NCI-H2196 treated with DMSO at 0.1 percent for 48 hours (cell line): ENCODE results near the gene ADAMTS18.

Experiments
- DNase-seq: peaks from one replicate; lab custom pipeline; 2025; ENCODE audit not compliant: unreplicated experiment; lab: John Stamatoyannopoulos, UW

Gene ADAMTS18

DNA sequence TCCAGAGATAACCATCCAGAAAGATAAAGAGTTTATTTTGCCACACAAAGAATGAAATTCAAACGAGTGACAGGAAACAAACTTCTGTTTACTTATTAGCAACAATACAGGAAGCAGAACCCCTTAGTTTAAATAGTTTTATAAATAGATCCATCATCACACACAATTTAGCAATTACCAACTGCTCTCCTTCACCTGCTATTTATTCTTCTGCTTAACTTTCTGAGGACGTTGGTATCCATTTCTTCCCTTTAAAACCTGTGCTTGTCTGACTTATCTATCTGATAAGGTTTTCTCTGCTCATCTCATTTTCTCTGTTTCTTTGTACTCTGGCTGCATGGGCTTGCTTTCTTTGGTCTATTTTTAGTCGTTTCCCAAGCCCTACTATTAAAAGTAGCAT lies 4.3 kb upstream of the ADAMTS18 start:
- no peak for DNase-seq

DNA sequence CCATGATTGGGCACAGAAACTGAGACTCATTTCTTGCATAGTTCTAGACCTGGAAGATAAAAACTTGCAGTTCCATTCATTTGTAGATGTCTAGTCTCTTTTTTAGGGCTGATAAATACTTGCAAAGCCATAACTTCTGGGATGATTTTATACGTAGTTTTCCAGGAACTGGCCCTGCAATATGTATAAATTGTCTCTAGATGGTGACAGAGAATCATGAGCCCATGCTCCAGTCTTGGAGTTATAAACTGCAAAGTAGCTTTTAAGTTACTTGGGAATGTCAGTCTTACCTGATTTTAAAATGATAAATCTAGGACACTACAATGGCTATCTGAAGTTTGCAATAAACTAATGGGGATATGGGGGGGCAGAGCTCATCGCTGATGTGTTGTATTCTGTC lies 3.0 kb upstream of the ADAMTS18 start:
- DNase-seq: no peak

DNA sequence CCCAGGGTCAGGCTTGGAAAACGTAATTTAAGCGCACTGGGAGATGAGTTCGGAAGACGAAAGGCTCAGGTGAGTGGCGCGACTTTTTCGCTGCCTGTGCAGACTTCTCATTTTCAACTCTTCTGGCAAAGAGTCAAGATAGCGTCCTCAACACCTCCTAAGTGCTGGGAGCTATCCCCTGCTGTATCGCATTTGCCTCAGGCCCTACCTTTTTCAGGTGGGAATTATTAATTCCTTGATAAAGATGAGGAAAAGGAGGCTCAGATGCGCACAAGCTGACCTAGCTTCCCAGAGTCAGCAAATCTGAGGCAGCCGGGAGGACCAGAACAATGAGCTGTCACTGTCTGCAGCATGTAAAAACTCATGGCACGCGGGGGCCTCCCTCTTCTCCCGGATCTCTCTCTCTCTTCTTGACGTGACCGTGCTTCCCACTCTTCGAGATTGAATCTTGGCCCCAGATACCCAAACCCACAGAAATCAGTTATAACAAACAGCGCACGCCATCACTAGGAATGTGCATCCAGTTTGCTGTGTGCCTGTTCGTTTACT lies 512 bp upstream of the ADAMTS18 start:
- no peak for DNase-seq

DNA sequence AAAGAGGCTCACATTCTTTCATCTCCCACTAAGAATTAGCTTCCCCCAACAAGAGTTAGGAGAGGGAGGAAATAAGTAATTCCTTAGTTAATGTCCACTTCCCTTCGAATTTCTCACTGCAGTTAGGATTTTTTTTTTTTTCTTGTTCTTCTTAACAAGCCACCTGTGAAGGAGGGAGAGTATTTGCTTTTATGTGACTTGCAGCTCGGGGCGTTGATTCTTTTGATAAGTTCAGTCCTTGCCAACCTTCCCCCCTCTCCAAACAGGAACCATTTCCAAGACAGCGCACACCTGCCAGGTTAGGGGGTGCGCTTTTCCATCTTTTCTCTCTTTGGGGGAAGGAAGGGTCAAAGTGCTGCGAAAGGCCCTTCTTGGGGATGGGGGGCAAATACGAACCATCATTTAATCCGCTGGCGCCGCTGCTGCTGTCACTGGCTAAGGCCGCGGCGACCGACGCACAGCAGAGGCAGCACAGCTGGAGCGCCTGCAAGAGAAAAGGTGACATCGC lies 758 bp downstream of the ADAMTS18 start:
- no peak for DNase-seq

DNA sequence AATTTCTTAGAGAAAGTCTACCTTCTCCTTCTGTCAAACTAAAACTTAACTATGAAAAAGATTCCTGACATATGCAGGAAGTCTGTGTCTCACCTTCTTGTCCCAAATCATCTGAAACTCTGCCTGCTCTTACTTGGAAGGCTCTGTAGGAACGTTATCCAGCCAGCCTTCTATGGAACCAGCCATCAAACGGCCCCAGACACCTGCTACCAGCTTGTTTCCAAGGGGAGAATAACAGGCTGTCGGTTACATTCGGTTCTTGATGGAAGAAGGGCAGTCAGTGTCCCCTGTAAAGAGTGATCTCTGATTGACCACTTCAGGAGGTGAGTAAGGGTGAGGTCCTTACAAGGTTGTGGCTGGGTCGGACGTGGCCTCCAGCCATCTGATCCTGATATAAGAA lies 1.7 kb downstream of the ADAMTS18 start:
- no peak for DNase-seq

DNA sequence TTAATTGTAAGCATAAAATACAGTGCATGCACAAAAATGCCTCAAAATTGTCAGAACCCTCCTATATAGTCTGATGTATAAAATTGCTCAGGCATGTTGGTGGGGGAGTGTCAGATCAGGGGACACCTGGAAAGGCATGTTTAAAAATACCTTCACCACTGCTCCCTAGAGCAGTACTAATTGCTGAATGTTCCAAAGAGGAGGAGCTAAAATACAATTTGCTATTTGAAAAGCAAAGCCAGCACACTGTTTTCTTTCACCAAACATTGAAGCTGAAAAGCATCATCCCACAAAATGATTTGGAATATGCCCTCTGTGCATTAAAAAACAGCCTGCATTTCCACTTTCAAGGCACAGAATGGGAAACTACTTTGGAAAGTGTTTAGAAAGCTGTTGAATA lies 2.6 kb downstream of the ADAMTS18 start:
- no peak for DNase-seq

DNA sequence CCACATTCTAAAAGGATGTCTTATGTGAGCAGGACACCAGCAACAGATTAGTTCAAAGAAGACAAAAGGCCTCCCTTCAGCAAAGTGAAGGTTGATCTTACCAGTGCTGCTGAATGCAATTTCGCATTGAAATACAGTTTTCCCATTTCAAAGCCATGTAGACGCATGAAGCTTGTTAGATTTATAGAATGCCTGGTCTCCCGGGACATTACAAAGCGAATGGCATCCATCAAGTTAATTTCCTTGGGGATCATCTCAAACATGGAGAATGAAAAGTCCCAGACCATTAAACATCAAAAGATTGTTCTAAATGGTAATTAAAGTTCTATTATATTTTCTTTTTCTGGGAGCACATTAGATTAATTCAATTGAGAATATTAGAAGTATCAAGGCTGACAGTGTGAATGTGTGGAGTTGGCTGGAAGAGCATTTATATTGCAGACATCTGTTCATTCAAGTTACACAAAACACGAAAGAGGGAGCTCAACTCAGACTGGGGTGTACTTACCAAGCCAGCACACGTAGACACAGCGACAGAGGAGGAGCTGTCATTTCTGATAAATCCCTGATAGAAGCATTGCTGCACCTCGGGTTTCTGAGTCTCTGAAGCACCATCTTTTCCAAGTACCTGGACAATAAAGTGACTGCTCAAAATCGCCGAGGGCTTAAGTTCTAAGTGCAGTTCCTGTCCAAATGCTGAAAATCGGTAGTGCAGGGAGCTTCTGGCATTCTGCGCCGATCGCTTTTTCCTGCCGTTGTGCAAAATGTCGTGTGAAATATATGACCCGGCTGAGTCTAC lies 3.8 kb downstream of the ADAMTS18 start:
- DNase-seq: no peak

DNA sequence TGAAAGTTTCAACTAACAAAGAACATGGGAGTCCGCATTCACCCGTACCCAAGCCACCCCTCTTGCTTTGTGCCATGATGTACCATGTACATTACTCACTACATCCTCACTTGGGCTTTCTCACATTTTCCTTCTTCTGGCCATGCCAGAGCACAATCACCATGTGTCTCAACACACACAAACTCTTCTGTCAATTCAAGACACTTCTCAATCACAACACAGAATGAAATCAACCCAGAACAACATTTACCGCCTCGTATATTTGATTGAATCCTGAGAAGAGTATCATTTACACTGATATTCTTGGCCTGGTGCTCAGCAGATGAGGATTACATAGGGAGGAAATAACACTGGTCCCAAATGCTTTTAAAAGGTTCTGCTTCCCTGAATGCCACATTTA lies 4.5 kb downstream of the ADAMTS18 start:
- no peak for DNase-seq

DNA sequence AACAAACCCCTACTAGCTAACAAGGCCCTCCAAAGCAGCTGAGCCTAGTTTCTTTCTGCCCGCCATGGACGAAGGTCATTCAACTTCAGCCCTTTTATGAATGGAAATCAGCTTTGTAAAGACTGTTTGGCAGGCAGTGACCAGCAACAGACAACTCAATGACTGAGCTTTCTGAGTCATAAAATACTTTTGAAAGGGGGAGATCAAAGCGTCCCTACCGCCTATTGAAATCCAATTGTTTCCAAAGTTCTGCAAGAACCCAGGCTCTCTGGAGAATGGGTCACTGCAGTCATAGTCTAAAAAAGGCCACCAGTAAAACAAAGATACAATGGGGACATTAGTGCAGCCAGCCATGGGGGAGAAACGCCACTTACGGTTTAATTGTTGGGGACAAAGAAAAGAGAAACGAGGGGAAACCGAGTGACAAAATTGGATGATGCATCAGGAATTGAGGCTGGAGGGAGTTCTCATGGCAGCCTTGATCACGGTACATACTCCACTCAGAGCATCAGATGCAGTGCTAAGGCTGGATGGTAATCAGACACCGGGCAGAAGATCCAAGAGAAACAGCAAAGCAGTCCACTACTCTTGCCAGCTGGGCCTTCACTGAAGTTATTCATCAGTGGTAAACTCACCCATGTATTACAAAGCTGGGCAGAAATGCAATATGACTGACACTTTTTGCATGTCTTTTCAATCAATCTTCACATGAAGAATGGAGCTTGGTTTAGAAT lies 9.8 kb downstream of the ADAMTS18 start:
- DNase-seq: no peak

DNA sequence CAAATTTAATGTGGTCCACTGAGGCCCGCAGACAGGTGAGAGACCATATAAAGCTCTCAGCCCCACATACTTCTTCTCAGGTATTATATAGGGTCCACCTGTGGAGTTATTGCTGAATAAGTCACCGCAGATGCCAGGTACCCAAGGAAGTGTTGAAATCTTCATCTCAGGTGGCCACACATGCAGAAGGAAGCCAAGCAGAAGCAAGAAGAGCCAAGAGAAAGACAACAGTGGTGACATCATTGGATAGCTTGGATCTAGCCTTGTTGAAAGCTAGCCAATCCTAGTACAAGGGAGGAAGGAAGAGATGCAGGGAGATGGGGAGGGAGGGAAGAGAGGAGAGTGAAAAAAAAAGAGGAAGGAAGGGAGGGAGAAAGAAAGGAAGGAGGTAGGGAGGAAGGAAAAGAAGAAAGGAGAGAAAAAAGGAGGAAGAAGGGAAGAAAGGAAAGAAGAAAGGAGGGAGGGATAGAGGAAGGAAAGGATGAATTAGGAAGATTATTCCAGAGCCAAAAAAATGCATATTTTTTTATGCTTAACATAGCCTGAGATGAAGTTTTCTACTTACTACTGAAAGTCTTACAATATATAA lies 12.5 kb downstream of the ADAMTS18 start:
- no peak for DNase-seq

DNA sequence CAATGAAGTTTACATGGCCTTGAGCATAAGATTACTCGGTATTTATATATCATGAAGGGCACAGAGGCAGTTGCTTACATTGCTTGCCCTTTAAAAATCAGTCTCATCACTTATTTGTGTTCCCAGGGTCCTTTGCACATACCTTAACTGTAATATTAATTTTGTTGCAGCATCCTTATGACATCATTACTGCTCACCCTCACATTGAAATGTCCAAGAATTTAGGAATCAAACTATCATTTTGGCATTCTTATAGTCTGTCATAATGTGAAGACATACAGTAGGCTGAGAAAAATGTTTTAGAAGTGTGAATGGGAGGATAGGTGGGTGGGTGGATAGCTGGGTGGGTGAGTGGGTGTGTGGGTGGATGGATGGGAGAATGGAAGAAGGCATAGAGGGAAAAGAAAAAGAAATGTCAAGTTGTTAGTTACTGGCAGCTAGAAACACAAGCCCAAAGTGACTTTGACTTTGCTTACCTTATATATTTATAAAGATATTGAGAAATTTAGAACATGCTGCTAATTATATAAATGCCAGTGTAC lies 17.8 kb downstream of the ADAMTS18 start:
- DNase-seq: no peak

DNA sequence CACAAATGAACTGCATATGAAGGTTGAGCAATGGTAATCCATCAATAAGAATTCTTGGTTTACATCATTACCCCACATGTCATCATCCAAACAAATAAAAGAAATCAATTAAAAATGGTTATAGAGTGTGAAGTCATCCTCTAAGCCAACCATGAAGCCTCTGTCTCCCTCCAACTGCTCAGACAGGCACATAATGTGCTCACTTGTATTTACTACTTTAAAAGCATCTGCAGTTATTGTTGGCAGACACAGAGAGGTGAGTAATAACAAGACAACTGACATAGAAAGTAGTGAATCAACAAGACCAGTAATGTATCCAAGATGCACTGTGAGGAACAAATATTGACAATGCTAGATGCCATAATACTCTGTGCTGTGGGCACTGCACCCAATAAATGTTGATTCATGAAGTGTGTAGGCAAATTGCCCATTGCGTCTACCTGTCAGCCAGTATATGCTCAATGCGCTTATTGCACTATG lies 20.0 kb downstream of the ADAMTS18 start:
- no peak for DNase-seq

DNA sequence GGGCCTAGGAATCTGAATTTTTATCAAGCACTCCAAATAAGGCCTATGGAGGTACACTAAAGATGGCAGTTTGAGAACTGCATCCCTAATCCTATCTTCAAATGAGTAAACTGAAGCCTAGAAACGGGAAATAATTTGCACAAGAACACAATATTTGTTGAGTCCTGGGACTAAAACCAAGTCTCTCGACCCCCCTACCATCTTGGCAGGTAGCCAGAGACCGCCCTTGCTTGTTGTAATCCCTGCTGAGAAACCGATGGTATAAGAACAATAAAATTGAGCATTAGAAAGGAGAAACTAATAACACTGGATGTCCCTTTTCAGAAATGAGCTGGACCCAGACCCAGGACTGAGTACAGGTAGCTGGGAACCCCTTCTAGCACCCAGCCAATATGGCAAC lies 24.4 kb downstream of the ADAMTS18 start:
- DNase-seq: no peak

DNA sequence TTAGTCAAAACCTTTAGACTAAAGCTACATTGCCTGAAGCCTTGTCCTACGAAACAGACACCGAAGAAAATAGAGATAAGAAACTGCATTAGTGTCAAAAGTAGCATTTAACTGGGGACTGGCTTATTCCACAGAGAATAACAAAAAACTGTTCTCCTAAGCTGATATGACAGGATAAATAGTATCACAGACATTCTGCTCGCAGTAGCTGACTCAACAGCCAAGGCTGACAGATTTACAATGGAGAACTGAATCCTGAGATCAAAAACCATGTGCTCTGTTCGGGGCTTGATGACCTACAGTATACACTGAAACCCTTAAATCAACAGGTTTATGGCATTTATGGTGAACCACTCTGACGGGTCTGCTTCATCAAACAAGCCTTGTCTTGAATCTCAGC lies 25.5 kb downstream of the ADAMTS18 start:
- DNase-seq: no peak

DNA sequence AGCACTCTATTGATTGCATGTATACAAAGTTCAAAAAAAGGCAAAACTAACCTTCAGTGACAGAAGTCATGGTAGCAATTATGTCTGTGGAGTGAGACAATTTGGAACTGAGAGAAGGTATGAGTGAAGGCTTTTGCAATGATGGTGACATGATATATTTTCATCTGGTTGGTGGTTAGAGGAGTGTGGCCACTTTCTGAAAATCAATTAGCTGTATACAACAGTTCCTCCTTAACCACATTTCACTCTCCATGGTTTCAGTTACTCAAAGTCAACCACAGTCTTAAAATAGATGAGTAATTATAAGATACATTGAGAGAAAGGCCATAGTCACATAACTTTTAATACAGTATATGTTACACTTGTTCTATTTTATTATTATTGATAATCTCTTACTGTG lies 26.2 kb downstream of the ADAMTS18 start:
- no peak for DNase-seq

DNA sequence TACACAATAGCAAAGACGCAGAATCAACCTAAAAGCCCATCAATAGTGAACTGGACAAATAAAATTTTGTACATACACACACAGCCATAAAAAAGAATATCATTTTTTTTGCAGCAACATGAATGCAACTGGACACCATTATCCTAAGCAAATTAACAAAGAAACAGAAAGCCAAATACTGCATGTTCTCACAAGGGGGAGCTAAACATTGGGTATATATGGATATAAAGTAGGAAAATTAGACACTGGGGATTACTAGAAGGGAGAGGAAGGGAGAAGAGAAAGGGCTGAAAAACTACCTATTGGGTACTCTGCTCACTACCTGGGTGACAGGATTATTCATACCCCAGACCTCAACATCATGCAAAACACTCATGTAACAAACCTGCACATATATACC lies 28.2 kb downstream of the ADAMTS18 start:
- DNase-seq: no peak

DNA sequence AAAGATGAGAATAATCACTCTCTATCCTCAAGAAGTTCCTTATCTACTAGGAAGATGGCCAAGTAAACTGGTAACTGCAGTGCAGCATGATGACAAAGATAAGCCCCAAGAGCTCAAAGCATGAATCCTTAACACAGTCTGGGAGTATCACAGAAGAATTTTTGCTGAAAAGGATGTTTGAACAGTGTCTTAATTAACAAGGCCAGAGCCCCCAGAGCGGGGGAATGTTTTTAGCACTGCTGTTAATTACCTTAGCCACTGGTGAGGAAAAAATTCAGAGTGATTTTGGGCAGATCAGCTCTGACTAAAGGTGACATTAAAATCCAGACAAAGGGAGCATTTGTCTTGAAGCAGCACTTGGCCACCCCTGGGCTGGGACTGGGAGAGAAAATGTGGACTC lies 30.1 kb downstream of the ADAMTS18 start:
- DNase-seq: no peak

DNA sequence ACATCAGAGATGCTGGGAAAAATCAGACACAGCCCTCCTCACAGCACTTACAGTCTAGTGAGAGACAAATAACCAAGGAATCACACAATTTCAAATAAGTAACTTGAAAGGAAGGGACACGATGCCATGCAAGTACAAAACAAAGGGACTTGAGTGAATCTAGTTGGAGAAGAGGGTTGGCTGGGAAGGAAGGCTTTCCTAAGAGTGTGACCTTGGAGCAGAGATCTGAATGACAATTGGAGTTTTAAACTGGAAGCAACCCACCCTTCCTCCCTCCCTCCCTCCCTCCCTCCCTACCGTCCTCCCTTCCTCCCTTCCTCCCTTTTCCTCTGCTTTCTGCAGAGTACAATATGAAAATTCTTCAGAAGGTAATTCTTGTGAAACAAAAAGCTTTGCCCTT lies 31.1 kb downstream of the ADAMTS18 start:
- DNase-seq: no peak

DNA sequence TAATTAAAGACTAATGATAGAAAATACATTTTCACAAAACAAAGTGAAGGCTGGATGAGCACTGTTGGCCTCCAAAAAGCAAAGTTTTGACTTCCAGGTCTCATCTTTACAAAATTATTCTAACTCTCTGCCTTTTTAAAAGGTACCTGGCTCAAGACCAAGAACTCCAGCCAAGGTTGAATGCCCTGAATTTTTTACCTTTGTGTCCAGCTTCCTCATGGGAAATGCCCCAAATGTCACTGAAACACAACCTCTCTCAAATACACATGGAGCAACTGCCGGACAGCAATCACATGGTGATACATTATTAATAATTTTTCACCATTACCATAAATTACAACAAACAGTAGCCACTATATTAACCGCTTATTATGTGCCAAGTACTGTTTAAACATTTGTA lies 32.2 kb downstream of the ADAMTS18 start:
- peak; percentile 6 for DNase-seq

DNA sequence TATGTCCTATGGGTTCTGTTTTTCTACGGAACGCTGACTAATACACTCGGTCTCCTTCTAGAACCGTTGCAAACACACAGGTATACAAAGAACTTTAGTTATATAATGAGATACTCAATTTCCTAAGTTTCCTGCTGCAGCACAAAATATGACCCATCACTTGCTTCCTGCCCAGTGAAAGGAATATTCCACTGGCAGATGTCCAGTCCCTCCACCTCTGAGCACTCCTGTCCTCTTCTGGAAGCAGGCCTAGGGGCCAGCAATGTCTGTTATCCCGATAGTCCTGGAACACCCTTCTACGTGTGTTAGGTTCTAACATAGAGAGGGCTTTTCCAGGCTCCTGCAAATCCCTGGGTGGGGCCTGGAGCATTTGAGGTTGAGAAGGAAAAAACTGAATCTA lies 32.7 kb downstream of the ADAMTS18 start:
- no peak for DNase-seq

DNA sequence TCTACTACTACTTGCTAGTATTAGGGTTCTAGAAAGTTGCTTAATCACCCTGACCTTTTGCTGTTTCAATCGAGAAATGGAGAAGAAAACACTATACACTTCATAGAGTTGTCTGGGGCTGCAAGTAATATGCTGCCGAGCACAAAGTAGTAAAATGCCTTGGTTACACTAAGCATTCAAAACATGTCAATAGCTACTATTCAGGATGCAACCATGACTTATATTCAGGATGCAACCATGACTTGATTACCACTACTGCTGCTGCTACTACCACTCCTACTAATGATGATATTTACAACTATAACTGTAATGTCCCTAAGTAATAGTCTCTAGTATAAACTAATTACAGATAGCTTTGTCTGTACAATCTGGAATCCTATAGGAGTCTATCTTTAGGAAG lies 35.3 kb downstream of the ADAMTS18 start:
- DNase-seq: no peak
